GM23248 (cell line): Measurements from ENCODE around the gene TRHDE. TPM values are rescaled to one million over a fixed set of nuclear protein-coding genes. Genes with fewer than 3 reads are reported as not detected.

ENCODE experiments used
- DNase-seq: peaks from one replicate; pipeline ENCODE4 v3.0.0-alpha.2; 2015
- H2AFZ ChIP-seq: fragments of 200-600 bp; sonication (generic); 2 replicates; pipeline ENCODE4 v1.6.1; 2016; ENCODE audit warnings: antibody characterized with exemption
- H3F3A ChIP-seq: fragments of 200-600 bp; sonication (generic); 2 replicates; pipeline ENCODE4 v1.6.1; 2016; ENCODE audit warnings: mild to moderate bottlenecking, antibody characterized with exemption, mixed run types; ENCODE audit not compliant: insufficient read depth
- H3K27ac ChIP-seq: fragments of 200-600 bp; sonication (generic); 2 replicates; pipeline ENCODE4 v1.5.1; 2016; ENCODE audit warnings: mild to moderate bottlenecking
- H3K27me3 ChIP-seq: fragments of 200-600 bp; sonication (generic); replicated peaks from 2 replicates; pipeline ENCODE4 v1.6.1; 2016; ENCODE audit warnings: mild to moderate bottlenecking; ENCODE audit not compliant: insufficient read depth
- H3K36me3 ChIP-seq: fragments of 200-600 bp; sonication (generic); 2 replicates; pipeline ENCODE4 v1.6.1; 2016; ENCODE audit warnings: low read depth, mild to moderate bottlenecking
- H3K4me1 ChIP-seq: fragments of 200-600 bp; sonication (generic); 2 replicates; pipeline ENCODE4 v1.6.1; 2016; ENCODE audit warnings: mild to moderate bottlenecking; ENCODE audit not compliant: insufficient read depth
- H3K4me2 ChIP-seq: fragments of 200-600 bp; sonication (generic); one replicate; pipeline ENCODE4 v1.6.1; 2016; ENCODE audit warnings: mild to moderate bottlenecking; ENCODE audit not compliant: unreplicated experiment
- H3K4me3 ChIP-seq: fragments of 200-600 bp; sonication (generic); 2 replicates; pipeline ENCODE4 v1.5.1; 2016; ENCODE audit warnings: mild to moderate bottlenecking
- H3K79me2 ChIP-seq: fragments of 200-600 bp; sonication (generic); 2 replicates; pipeline ENCODE4 v1.6.1; 2016; ENCODE audit warnings: mild to moderate bottlenecking; ENCODE audit not compliant: insufficient read depth
- H3K9ac ChIP-seq: fragments of 200-600 bp; sonication (generic); 2 replicates; pipeline ENCODE4 v1.6.1; 2016; ENCODE audit warnings: mild to moderate bottlenecking
- H3K9me2 ChIP-seq: fragments of 200-600 bp; sonication (generic); 2 replicates; pipeline ENCODE4 v1.6.1; 2016; ENCODE audit warnings: mixed run types, mild to moderate bottlenecking, moderate library complexity; ENCODE audit not compliant: insufficient read depth
- H3K9me3 ChIP-seq: fragments of 200-600 bp; sonication (generic); one replicate; pipeline ENCODE4 v1.6.1; 2017; ENCODE audit warnings: low read depth
- H4K20me1 ChIP-seq: fragments of 200-600 bp; sonication (generic); 2 replicates; pipeline ENCODE4 v1.6.0; 2016; ENCODE audit not compliant: insufficient read depth
- EZH2 ChIP-seq: fragments of 200-600 bp; sonication (generic); IDR thresholded peaks from 2 replicates; pipeline ENCODE4 v1.6.1; 2018; ENCODE audit warnings: antibody characterized with exemption, mild to moderate bottlenecking; ENCODE audit not compliant: insufficient read depth, poor library complexity, severe bottlenecking
- EZH2phosphoT487 ChIP-seq: fragments of 200-600 bp; sonication (generic); IDR thresholded peaks from 2 replicates; pipeline ENCODE4 v1.6.1; 2018; ENCODE audit warnings: antibody characterized with exemption, moderate library complexity, mild to moderate bottlenecking, low read depth; ENCODE audit not compliant: insufficient read depth
- WGBS, 2 experiments: methylation state at CpG; one replicate each; pipeline ENCODE4 v1.1.6; 2015 to 2017; ENCODE audit warnings: low lambda C conversion rate in 2 of 2, low coverage in 1 of 2; ENCODE audit errors: missing lambda C conversion rate in 2 of 2; 5-methylcytosine and 5-hydroxymethylcytosine counted together
- in situ Hi-C: fragments of 300-500 bp; cut with MboI; formaldehyde crosslinking; loops from 2 replicates; pipeline ENCODE4 v1.15.0; 2020
- polyA plus RNA-seq: library from polyadenylated mRNA; unstranded; fragments of >200 nt; fragmentation: Nextera tagmentation; extraction: Ambion mirVana; gene quantifications from 2 replicates; pipeline ENCODE4 v1.2.1, GENCODE V29; 2016
- total RNA-seq: library from RNA; depleted of rRNA; stranded (reverse); fragments of >200 nt; shearing (Covaris generic); gene quantifications from 2 replicates; pipeline ENCODE4 v1.2.3, GENCODE V29; 2014

TRHDE gene
- total and polyA plus RNA-seq, 2 experiments from 2014 or later = 1.4 to 2.8 TPM

DNA sequence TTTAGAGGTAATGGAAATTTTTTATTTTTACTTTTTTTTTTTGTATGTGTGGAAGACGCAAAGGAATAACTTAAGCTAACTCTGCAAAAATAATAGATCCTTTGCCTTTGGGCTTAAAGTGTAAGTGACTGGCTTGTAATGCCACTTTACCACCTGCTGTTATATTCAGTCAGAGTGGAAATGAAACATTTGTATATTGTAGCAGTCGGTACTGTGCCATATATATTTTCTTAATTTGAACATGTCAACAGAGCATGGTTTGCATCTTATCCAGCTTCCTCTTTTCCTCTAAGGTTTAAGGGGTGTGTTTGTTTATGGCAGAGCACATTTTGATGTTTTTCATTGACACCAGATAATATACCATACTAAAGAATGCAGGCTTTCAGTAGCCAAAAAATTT, 176.6 kb downstream of the TRHDE start:
- in situ Hi-C loops = no loop called here
- DNase-seq = no peak
- Histone ChIP-seq H3K9ac (no peak overlapping the region), H4K20me1 (no peaks in the 10 kb centered on the region), H3K9me2 (no peaks in the 10 kb centered on the region), H3F3A (no peaks in the 10 kb centered on the region), H3K4me1 (no peaks in the 10 kb centered on the region), H3K36me3 (no peaks in the 10 kb centered on the region), H3K27me3 (no peaks in the 10 kb centered on the region), H3K4me2 (no peak overlapping the region), H3K79me2 (no peaks in the 10 kb centered on the region), H3K9me3 (no peaks in the 10 kb centered on the region), H2AFZ (no peak overlapping the region), H3K27ac (no peak overlapping the region), H3K4me3 (no peak overlapping the region)
- TF ChIP-seq EZH2 (no peak), EZH2phosphoT487 (no peak)
- 16 to 26% methylated on average over 2 of the region's 2 CpGs for WGBS, 2 experiments

DNA sequence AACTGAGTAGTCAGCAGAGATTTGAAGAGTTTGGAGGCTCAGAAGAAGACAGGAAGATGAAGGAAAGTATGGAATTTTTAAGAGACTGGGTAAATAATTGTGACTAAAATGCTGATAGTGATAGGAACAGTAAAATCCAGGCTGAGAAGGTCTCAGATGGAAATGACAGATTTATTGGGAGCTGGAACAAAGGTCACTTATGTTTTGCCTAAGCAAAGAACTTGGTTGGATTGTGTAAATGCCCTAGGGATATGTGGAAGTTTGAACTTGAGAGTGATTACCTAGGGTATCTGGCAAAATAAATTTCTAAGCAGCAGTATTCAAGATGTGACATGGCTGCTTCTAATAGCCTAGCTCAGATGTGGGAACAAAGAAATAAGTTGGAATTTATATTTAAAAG, 180.9 kb downstream of the TRHDE start:
- Histone ChIP-seq H3K9me3 (no peaks in the 10 kb centered on the region), H3K27ac (no peak overlapping the region), H3K4me1 (no peaks in the 10 kb centered on the region), H3K36me3 (no peaks in the 10 kb centered on the region), H3K9me2 (no peaks in the 10 kb centered on the region), H3K27me3 (no peaks in the 10 kb centered on the region), H2AFZ (no peak overlapping the region), H4K20me1 (no peaks in the 10 kb centered on the region), H3F3A (no peaks in the 10 kb centered on the region), H3K79me2 (no peaks in the 10 kb centered on the region), H3K4me2 (no peak overlapping the region), H3K4me3 (no peak overlapping the region), H3K9ac (no peak overlapping the region)
- DNase-seq = no peak
- no peak for TF ChIP-seq EZH2phosphoT487
- no peak for TF ChIP-seq EZH2
- in situ Hi-C loops = no loop called here

DNA sequence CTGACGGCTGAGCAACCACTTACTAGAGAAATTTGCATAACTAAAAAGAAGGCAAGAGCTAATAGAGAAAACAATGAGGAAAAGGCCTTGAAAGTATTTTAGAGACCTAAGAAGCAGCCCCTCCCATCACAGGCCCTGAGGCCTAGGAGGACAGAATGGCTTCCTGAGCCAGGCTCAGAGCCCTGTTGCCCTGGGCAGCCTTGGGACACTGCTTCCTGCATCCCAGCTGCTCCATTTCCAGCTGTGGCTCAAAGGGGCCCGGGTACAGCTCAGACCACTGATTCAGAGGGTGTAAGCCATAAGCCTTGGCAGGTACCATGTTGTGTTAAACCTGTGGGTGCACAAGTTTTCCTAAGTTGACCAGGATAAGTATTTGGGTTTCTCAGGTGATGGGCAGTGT, 181.4 kb downstream of the TRHDE start:
- H3K9me3 ChIP-seq = no peaks in the 10 kb centered on the region
- in situ Hi-C loops = no loop called here
- H3K27ac ChIP-seq = no peak overlapping the region

DNA sequence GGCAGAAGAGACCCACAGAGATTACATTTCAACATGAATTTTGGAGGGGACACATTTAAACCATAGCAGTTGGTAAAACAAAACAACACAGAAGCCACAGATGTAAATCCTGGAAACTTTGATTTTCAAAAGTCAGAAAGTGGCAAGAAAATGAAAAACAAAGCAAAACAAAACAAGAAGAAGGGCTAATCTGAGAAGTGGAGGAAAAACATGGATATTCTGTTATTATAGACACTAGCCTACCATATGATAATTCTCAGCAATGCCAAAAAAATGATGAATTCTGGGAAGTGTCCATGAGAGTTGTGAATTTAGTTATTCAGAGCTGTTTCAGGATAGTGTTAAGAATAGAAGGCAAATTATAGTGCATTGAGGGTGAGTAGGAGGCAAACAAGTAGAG, 192.3 kb downstream of the TRHDE start:
- Histone ChIP-seq H4K20me1 (no peaks in the 10 kb centered on the region), H3K79me2 (no peaks in the 10 kb centered on the region), H3K27me3 (no peaks in the 10 kb centered on the region), H3F3A (no peaks in the 10 kb centered on the region), H3K4me2 (no peak overlapping the region), H3K36me3 (no peaks in the 10 kb centered on the region), H3K9me3 (no peaks in the 10 kb centered on the region), H2AFZ (no peak overlapping the region), H3K4me3 (no peak overlapping the region), H3K9me2 (no peaks in the 10 kb centered on the region), H3K9ac (no peak overlapping the region), H3K27ac (no peak overlapping the region), H3K4me1 (no peaks in the 10 kb centered on the region)
- no peak for DNase-seq
- in situ Hi-C loops = no loop called here
- no peak for TF ChIP-seq EZH2
- no peak for TF ChIP-seq EZH2phosphoT487

More for the DNA sequence above, 181.4 kb downstream of the TRHDE start:
- no peak overlapping the region for H2AFZ ChIP-seq
- DNase-seq = no peak
- H3K27me3 ChIP-seq = no peaks in the 10 kb centered on the region
- no peak overlapping the region for H3K9ac ChIP-seq
- TF ChIP-seq EZH2 = no peak
- no peak for TF ChIP-seq EZH2phosphoT487
- no peaks in the 10 kb centered on the region for H3K4me1 ChIP-seq
- no peaks in the 10 kb centered on the region for H4K20me1 ChIP-seq
- WGBS, 2 experiments = 17 to 19% methylated on average over 2 of the region's 2 CpGs
- H3K9me2 ChIP-seq = no peaks in the 10 kb centered on the region
- H3K36me3 ChIP-seq = no peaks in the 10 kb centered on the region
- H3F3A ChIP-seq = no peaks in the 10 kb centered on the region
- H3K4me3 ChIP-seq = no peak overlapping the region
- H3K79me2 ChIP-seq = no peaks in the 10 kb centered on the region
- H3K4me2 ChIP-seq = no peak overlapping the region

DNA sequence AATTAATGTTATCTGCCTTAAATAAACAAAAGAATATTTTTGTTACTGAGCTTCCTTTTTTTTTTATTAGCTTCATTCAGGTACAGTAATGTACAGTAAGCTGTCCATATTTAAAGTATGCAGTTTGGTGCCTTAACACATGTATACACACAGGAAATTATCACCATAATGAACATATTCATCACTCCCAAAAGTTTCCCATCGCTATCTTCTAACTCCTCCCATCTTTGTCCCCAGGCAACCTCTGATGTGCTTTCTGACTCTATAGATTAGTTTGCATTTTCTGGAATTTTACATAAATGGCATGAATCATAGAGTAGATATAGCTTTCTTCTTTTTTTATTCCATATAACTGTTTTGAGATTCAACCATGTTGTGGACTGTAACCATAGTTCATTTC, 193.0 kb downstream of the TRHDE start:
- H4K20me1 ChIP-seq = no peaks in the 10 kb centered on the region
- in situ Hi-C loops = no loop called here
- TF ChIP-seq EZH2phosphoT487 = no peak
- TF ChIP-seq EZH2 = no peak
- no peaks in the 10 kb centered on the region for H3K36me3 ChIP-seq
- H3F3A ChIP-seq = no peaks in the 10 kb centered on the region
- no peaks in the 10 kb centered on the region for H3K27me3 ChIP-seq
- WGBS, 2 experiments = 24 to 50% methylated on average over 1 of the region's 1 CpG
- no peak overlapping the region for H2AFZ ChIP-seq
- H3K9me3 ChIP-seq = no peaks in the 10 kb centered on the region
- H3K4me1 ChIP-seq = no peaks in the 10 kb centered on the region
- no peak overlapping the region for H3K27ac ChIP-seq
- H3K9me2 ChIP-seq = no peaks in the 10 kb centered on the region
- no peak overlapping the region for H3K9ac ChIP-seq
- no peak overlapping the region for H3K4me2 ChIP-seq
- no peak overlapping the region for H3K4me3 ChIP-seq
- DNase-seq = no peak
- H3K79me2 ChIP-seq = no peaks in the 10 kb centered on the region
